DOHH2 (cell line): ENCODE data around the gene N4BP2L2.
A peak's percentile ranks its signal among the peaks of the same experiment; 100 is the strongest.

ENCODE experiments used
- H3F3A ChIP-seq: fragments of 200-600 bp; sonication (generic), shearing (Covaris generic); 2 replicates; pipeline ENCODE4 v1.6.0; 2016; ENCODE audit warnings: antibody characterized with exemption, mild to moderate bottlenecking; ENCODE audit not compliant: control insufficient read depth, insufficient read depth
- H3K27ac ChIP-seq: fragments of 200-600 bp; sonication (generic); 2 replicates; pipeline ENCODE4 v1.5.1; 2014; ENCODE audit warnings: low read depth, mild to moderate bottlenecking, low read length, moderate library complexity
- H3K27me3 ChIP-seq: fragments of 200-600 bp; sonication (generic); 2 replicates; pipeline ENCODE4 v1.6.1; 2014; ENCODE audit warnings: mild to moderate bottlenecking, low read length, mixed read lengths; ENCODE audit not compliant: control insufficient read depth
- H3K36me3 ChIP-seq: fragments of 200-600 bp; sonication (generic); 2 replicates; pipeline ENCODE4 v1.6.1; 2014; ENCODE audit warnings: mild to moderate bottlenecking, low read length, moderate library complexity, mixed read lengths; ENCODE audit not compliant: control insufficient read depth
- H3K4me1 ChIP-seq: fragments of 200-600 bp; sonication (generic); 2 replicates; pipeline ENCODE4 v1.6.1; 2014; ENCODE audit warnings: mild to moderate bottlenecking, low read length, mixed read lengths; ENCODE audit not compliant: control insufficient read depth
- H3K4me2 ChIP-seq: fragments of 200-600 bp; sonication (generic); 2 replicates; pipeline ENCODE4 v1.6.0; 2014; ENCODE audit warnings: mild to moderate bottlenecking, low read length, moderate library complexity
- H3K4me3 ChIP-seq: fragments of 200-600 bp; sonication (generic); 2 replicates; pipeline ENCODE4 v1.5.1; 2014; ENCODE audit warnings: mild to moderate bottlenecking, low read length, mixed read lengths
- H3K79me2 ChIP-seq: fragments of 200-600 bp; sonication (generic); 2 replicates; pipeline ENCODE4 v1.6.1; 2014; ENCODE audit warnings: mild to moderate bottlenecking, low read length, mixed read lengths; ENCODE audit not compliant: control insufficient read depth
- H3K9me2 ChIP-seq: fragments of 200-600 bp; sonication (generic); replicated peaks from 2 replicates; pipeline ENCODE4 v1.6.1; 2014; ENCODE audit warnings: mild to moderate bottlenecking, low read length, mixed read lengths; ENCODE audit not compliant: control insufficient read depth
- H3K9me3 ChIP-seq: fragments of 200-600 bp; sonication (generic); 2 replicates; pipeline ENCODE4 v1.6.1; 2014; ENCODE audit warnings: antibody characterized with exemption, low read length, mixed read lengths; ENCODE audit not compliant: control insufficient read depth, insufficient read depth
- H4K20me1 ChIP-seq: fragments of 200-600 bp; sonication (generic); 2 replicates; pipeline ENCODE4 v1.6.0; 2014; ENCODE audit warnings: low read depth, mild to moderate bottlenecking, antibody characterized with exemption, low read length, moderate library complexity; ENCODE audit not compliant: control insufficient read depth, insufficient read depth
- EZH2phosphoT487 ChIP-seq: fragments of 200-600 bp; sonication (generic); IDR thresholded peaks from 2 replicates; pipeline ENCODE4 v1.6.1; 2017; ENCODE audit warnings: borderline replicate concordance, mild to moderate bottlenecking, antibody characterized with exemption, low read length, moderate library complexity, mixed read lengths
- TF ChIP-seq, protein P1 (sequence below): fragments of 200-600 bp; sonication (generic); IDR thresholded peaks from one replicate; pipeline ENCODE4 v1.5.1; 2014; ENCODE audit warnings: antibody characterized with exemption, mild to moderate bottlenecking, low read depth, low read length; ENCODE audit not compliant: poor library complexity, severe bottlenecking

Gene N4BP2L2

DNA sequence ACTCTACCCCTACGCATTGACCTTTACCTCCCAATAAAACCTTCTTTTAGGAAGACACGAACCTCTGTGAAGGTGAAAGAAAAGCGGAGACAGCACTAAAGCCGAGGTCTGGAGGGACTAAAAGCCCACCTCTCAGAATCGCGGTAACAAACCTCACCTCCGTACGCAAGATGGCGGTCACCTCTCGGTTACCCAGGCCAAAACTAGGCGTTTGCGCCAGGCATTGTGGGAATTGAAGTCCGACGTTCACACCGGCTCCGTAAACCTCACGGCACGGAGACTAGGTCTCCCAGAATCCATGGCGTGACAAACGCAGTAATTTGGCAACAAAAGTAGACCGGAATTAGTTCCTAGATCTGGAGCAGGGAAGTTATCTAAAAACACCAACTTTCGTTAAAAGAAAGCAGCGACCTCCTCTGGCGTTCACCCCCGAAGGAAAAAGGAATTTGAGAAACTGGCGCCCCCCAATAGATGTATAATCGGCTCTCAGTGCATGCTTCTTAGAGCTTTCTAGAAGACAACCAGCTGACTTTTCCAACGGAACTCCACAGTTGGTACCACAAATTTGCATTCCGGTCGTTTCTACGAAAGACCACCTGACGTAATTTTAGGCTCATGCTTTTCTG, at the start of gene N4BP2L2:
Gene N4BP2L2 (minus strand): TSS at position 175 of the 626 bp plus-strand sequence. CDS start 1,768 bp downstream, outside the sequence.
- Histone ChIP-seq H3K4me3 (peak within 1 kb of the TSS; percentile 91), H3K9me2 (no peaks in the 10 kb centered on the region), H3K4me2 (peak within 1 kb of the TSS; percentile 84), H4K20me1 (no peaks in the 10 kb centered on the region), H3K4me1 (peaks cover 12% of the 10 kb centered on the region), H3K9me3 (no peaks in the 10 kb centered on the region), H3K36me3 (peaks cover 28% of the 10 kb centered on the region), H3K27ac (peak within 1 kb of the TSS; percentile 34), H3K27me3 (no peaks in the 10 kb centered on the region), H3K79me2 (peaks cover 38% of the 10 kb centered on the region), H3F3A (no peaks in the 10 kb centered on the region)
- TF ChIP-seq, protein P1, sequence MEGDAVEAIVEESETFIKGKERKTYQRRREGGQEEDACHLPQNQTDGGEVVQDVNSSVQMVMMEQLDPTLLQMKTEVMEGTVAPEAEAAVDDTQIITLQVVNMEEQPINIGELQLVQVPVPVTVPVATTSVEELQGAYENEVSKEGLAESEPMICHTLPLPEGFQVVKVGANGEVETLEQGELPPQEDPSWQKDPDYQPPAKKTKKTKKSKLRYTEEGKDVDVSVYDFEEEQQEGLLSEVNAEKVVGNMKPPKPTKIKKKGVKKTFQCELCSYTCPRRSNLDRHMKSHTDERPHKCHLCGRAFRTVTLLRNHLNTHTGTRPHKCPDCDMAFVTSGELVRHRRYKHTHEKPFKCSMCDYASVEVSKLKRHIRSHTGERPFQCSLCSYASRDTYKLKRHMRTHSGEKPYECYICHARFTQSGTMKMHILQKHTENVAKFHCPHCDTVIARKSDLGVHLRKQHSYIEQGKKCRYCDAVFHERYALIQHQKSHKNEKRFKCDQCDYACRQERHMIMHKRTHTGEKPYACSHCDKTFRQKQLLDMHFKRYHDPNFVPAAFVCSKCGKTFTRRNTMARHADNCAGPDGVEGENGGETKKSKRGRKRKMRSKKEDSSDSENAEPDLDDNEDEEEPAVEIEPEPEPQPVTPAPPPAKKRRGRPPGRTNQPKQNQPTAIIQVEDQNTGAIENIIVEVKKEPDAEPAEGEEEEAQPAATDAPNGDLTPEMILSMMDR: peak; percentile 55
- TF ChIP-seq EZH2phosphoT487: no peak

DNA sequence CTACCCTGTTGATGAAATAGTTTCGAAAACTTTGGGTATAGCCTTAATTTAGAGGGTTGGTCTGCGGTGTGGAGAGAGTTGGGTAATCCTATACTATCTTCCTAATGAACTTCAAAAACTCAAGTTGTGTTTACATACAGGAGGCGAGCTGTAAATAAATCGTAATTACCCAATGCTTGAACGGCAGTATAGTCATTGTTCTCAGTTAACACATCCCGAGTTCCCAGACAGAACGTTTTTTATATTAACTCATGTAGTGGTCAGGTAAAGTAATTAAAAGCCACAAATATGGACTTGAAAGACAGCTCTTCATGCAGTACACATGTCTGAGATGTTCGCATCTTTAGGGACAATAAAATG, 49.2 kb upstream of the N4BP2L2 start:
- H3K27ac ChIP-seq: peak overlapping the region; percentile 72
- peaks cover 22% of the 10 kb centered on the region for H4K20me1 ChIP-seq
- H3K9me2 ChIP-seq: no peaks in the 10 kb centered on the region
- no peaks in the 10 kb centered on the region for H3K27me3 ChIP-seq
- no peak for TF ChIP-seq EZH2phosphoT487
- TF ChIP-seq, protein P1: no peak
- H3K79me2 ChIP-seq: peaks cover 58% of the 10 kb centered on the region
- peak overlapping the region; percentile 77 for H3K4me2 ChIP-seq
- H3K9me3 ChIP-seq: no peaks in the 10 kb centered on the region
- H3K36me3 ChIP-seq: peaks cover 9% of the 10 kb centered on the region
- no peaks in the 10 kb centered on the region for H3F3A ChIP-seq
- H3K4me3 ChIP-seq: peak overlapping the region; percentile 89
- peaks cover 28% of the 10 kb centered on the region for H3K4me1 ChIP-seq

DNA sequence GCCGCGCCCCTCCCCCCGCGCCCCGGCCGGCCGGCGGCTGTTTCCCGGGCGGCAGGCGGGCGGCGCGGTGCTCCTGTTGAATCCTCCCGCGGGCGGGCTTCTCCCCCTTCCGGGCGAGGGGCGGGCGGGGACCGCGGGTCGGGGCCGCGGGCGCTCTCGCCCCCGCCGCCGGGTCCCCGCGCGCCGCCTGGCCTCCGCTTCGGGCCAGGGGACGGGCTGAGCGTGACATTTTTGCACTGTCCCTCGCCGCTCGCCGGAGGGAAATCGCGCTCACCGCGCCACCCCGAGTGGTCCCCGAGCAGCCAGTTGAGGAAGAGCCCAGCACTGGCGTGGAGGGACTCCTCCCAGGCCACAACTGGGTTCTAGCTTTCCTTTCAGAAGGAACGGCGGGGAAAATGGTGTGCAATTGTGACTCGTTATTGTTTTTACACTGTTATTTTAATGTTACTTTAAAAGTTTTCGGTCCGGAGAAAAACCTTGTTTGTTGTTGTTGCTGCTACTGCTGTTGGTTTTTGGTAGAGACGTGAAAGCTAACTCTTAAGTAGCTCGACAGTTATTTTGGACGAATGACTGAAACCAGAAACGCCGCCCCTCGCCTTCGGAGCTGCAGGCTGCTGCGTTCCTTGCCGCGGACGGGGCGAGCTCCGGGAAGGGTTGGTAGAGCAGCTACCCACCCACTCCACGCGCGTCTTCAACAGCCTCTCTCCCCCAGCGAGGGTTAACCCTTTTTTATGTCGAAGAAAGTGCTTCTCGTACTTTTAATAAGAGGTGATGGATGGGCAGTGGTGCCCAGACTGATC, 48.6 kb upstream of the N4BP2L2 start:
- peaks cover 6% of the 10 kb centered on the region; the same call in 1 of the 2 replicates for H3K36me3 ChIP-seq
- H4K20me1 ChIP-seq: peaks cover 18% of the 10 kb centered on the region
- peak overlapping the region; percentile 72 for H3K27ac ChIP-seq
- peaks cover 52% of the 10 kb centered on the region for H3K79me2 ChIP-seq
- no peaks in the 10 kb centered on the region for H3K9me3 ChIP-seq
- H3K9me2 ChIP-seq: no peaks in the 10 kb centered on the region
- H3K4me2 ChIP-seq: peak overlapping the region; percentile 77
- H3K4me1 ChIP-seq: peaks cover 28% of the 10 kb centered on the region
- peak overlapping the region; percentile 89 for H3K4me3 ChIP-seq
- no peak for TF ChIP-seq EZH2phosphoT487
- TF ChIP-seq, protein P1: no peak
- H3F3A ChIP-seq: no peaks in the 10 kb centered on the region
- no peaks in the 10 kb centered on the region for H3K27me3 ChIP-seq
